DND-41 (cell line): ENCODE results near the gene ADSS1.

Experiments used
- ATAC-seq: fragments of 200-7000 bp; cut with Tn5 transposase; 3 replicates; pipeline ENCODE4 v1.9.1; 2021; ENCODE audit warnings: low read depth; ENCODE audit not compliant: insufficient read depth
- DNase-seq: peaks from one replicate; pipeline ENCODE4 v3.0.0-alpha.2; 2020
- H2AFZ ChIP-seq: 2 replicates; pipeline ENCODE4 v1.6.0; 2012; ENCODE audit warnings: low read depth, low read length
- H3K27ac ChIP-seq: 2 replicates; pipeline ENCODE4 v1.5.1; 2012; ENCODE audit warnings: low read length, inconsistent platforms
- H3K27me3 ChIP-seq: fragments of 200-600 bp; sonication (generic); 2 replicates; pipeline ENCODE4 v1.6.0; 2012; ENCODE audit warnings: low read length, mild to moderate bottlenecking, inconsistent platforms; ENCODE audit not compliant: insufficient read depth, poor library complexity
- H3K36me3 ChIP-seq: 2 replicates; pipeline ENCODE4 v1.5.1; 2012; ENCODE audit warnings: low read length, inconsistent platforms; ENCODE audit not compliant: insufficient read depth
- H3K4me1 ChIP-seq: 2 replicates; pipeline ENCODE4 v1.5.1; 2012; ENCODE audit warnings: mild to moderate bottlenecking, low read length; ENCODE audit not compliant: insufficient read depth
- H3K4me2 ChIP-seq: 2 replicates; pipeline ENCODE4 v1.6.0; 2012; ENCODE audit warnings: mild to moderate bottlenecking, moderate library complexity, low read length, inconsistent platforms; ENCODE audit not compliant: insufficient read depth
- H3K4me3 ChIP-seq, 2 experiments: fragments of 200-600 bp in 1 of 2; shearing (Covaris generic) in 1 of 2; 2 replicates each; pipeline ENCODE4 v1.5.1; 2012 to 2016; ENCODE audit warnings: inconsistent platforms in 2 of 2, low read length in 2 of 2, mild to moderate bottlenecking in 2 of 2, low read depth in 1 of 2, moderate library complexity in 1 of 2
- H3K79me2 ChIP-seq: 2 replicates; pipeline ENCODE4 v1.6.0; 2012; ENCODE audit warnings: low read length, inconsistent platforms; ENCODE audit not compliant: insufficient read depth
- H3K9ac ChIP-seq: 2 replicates; pipeline ENCODE4 v1.6.0; 2012; ENCODE audit warnings: low read depth, mild to moderate bottlenecking, inconsistent platforms, low read length, moderate library complexity
- H3K9me3 ChIP-seq: 2 replicates; pipeline ENCODE4 v1.5.1; 2012; ENCODE audit warnings: low read length, moderate library complexity, mild to moderate bottlenecking, inconsistent platforms; ENCODE audit not compliant: insufficient read depth, severe bottlenecking
- H4K20me1 ChIP-seq: 2 replicates; pipeline ENCODE4 v1.6.0; 2012; ENCODE audit warnings: low read length; ENCODE audit not compliant: insufficient read depth
- CTCF ChIP-seq: IDR thresholded peaks from 2 replicates; pipeline ENCODE4 v1.5.1; 2012; ENCODE audit warnings: borderline replicate concordance, low read length, moderate library complexity, mild to moderate bottlenecking; ENCODE audit not compliant: poor library complexity, severe bottlenecking; ENCODE audit errors: extremely low read depth
- EZH2 ChIP-seq: IDR thresholded peaks from 3 replicates; pipeline ENCODE4 v1.6.1; 2012; ENCODE audit warnings: borderline replicate concordance, low read depth, mild to moderate bottlenecking, moderate library complexity, low read length, inconsistent platforms; ENCODE audit not compliant: severe bottlenecking

ADSS1 gene

GRCh38 chr14:104739026-104739425 lies 15.0 kb downstream of the ADSS1 start:
- H3K9me3 ChIP-seq, result no peaks in the 10 kb centered on the region
- no peak overlapping the region for H3K27ac ChIP-seq
- no peaks in the 10 kb centered on the region for H3K36me3 ChIP-seq
- H4K20me1 ChIP-seq, result peaks cover 3% of the 10 kb centered on the region; the same call in 1 of the 2 replicates
- no peak overlapping the region for H2AFZ ChIP-seq
- H3K79me2 ChIP-seq, result no peaks in the 10 kb centered on the region
- H3K9ac ChIP-seq, result no peak overlapping the region
- H3K4me2 ChIP-seq, result no peak overlapping the region
- no peak for ATAC-seq
- H3K4me1 ChIP-seq, result no peaks in the 10 kb centered on the region
- DNase-seq, result no peak
- TF ChIP-seq CTCF (no peak), EZH2 (no peak)
- H3K27me3 ChIP-seq, result no peaks in the 10 kb centered on the region
- H3K4me3 ChIP-seq, result no peak overlapping the region

- no peak overlapping the region for H3K9ac ChIP-seq
- peaks cover 3% of the 10 kb centered on the region; the same call in 1 of the 2 replicates for H4K20me1 ChIP-seq
- H3K27ac ChIP-seq, result no peak overlapping the region
- no peaks in the 10 kb centered on the region for H3K4me1 ChIP-seq
- H2AFZ ChIP-seq, result no peak overlapping the region
- DNase-seq (no peak), ATAC-seq (no peak)
- no peak overlapping the region for H3K4me2 ChIP-seq
- no peak overlapping the region for H3K4me3 ChIP-seq
- TF ChIP-seq CTCF, result no peak
- no peak for TF ChIP-seq EZH2
- no peaks in the 10 kb centered on the region for H3K9me3 ChIP-seq
- no peaks in the 10 kb centered on the region for H3K36me3 ChIP-seq
- no peaks in the 10 kb centered on the region for H3K79me2 ChIP-seq
- no peaks in the 10 kb centered on the region for H3K27me3 ChIP-seq
Measured at GRCh38 chr14:104739546-104740516, 15.8 kb downstream of the ADSS1 start.

GRCh38 chr14:104741108-104741802 lies 17.2 kb downstream of the ADSS1 start:
- TF ChIP-seq CTCF (no peak), EZH2 (no peak)
- Histone ChIP-seq H3K4me1 (no peaks in the 10 kb centered on the region), H4K20me1 (peaks cover 3% of the 10 kb centered on the region; the same call in 1 of the 2 replicates), H3K9ac (no peak overlapping the region), H3K4me3 (no peak overlapping the region), H2AFZ (no peak overlapping the region), H3K79me2 (no peaks in the 10 kb centered on the region), H3K36me3 (no peaks in the 10 kb centered on the region), H3K9me3 (no peaks in the 10 kb centered on the region), H3K4me2 (no peak overlapping the region), H3K27me3 (no peaks in the 10 kb centered on the region), H3K27ac (no peak overlapping the region)
- DNase-seq (no peak), ATAC-seq (no peak)
